SHP77 treated with DMSO at 0.1 percent for 48 hours (cell line): Measurements from ENCODE around the gene CGRRF1.

Experiments
- DNase-seq: peaks from one replicate; lab custom pipeline; 2025; lab: John Stamatoyannopoulos, UW

CGRRF1 gene

GRCh38 chr14:54509546-54510501, at the start of gene CGRRF1:
TSS of gene CGRRF1 (plus strand) at chr14:54509906. CDS start at chr14:54509960, 54 bp downstream.
- peak; percentile 97 for DNase-seq

- DNase-seq, result no peak
Observed at GRCh38 chr14:54462048-54462447, 47.7 kb upstream of the CGRRF1 start.

- DNase-seq, result no peak
Observed at GRCh38 chr14:54465654-54466053, 44.1 kb upstream of the CGRRF1 start.

GRCh38 chr14:54467280-54467679, 42.4 kb upstream of the CGRRF1 start:
- DNase-seq, result no peak

GRCh38 chr14:54470701-54471100, 39.0 kb upstream of the CGRRF1 start:
- DNase-seq, result no peak

GRCh38 chr14:54471641-54472040, 38.1 kb upstream of the CGRRF1 start:
- no peak for DNase-seq

- no peak for DNase-seq
Observed at GRCh38 chr14:54472315-54472714, 37.4 kb upstream of the CGRRF1 start.

GRCh38 chr14:54474232-54474793, 35.4 kb upstream of the CGRRF1 start:
- DNase-seq, result no peak

- DNase-seq, result no peak
Observed at GRCh38 chr14:54475187-54475899, 34.4 kb upstream of the CGRRF1 start.

- DNase-seq, result no peak
Observed at GRCh38 chr14:54475911-54476310, 33.8 kb upstream of the CGRRF1 start.

GRCh38 chr14:54478636-54479215, 31.0 kb upstream of the CGRRF1 start:
- DNase-seq, result no peak

- DNase-seq, result no peak
Observed at GRCh38 chr14:54480830-54481562, 28.7 kb upstream of the CGRRF1 start.

GRCh38 chr14:54481695-54482094, 28.0 kb upstream of the CGRRF1 start:
- DNase-seq, result no peak

GRCh38 chr14:54483073-54483745, 26.5 kb upstream of the CGRRF1 start:
- DNase-seq, result no peak

GRCh38 chr14:54483846-54484245, 25.9 kb upstream of the CGRRF1 start:
- no peak for DNase-seq

- no peak for DNase-seq
Observed at GRCh38 chr14:54486685-54487084, 23.0 kb upstream of the CGRRF1 start.

- no peak for DNase-seq
Observed at GRCh38 chr14:54487771-54488170, 21.9 kb upstream of the CGRRF1 start.

GRCh38 chr14:54488318-54488645, 21.4 kb upstream of the CGRRF1 start:
- no peak for DNase-seq

GRCh38 chr14:54488646-54489317, 20.9 kb upstream of the CGRRF1 start, which contains the start of gene GMFB:
TSS of gene GMFB (minus strand) at chr14:54488980. CDS start at chr14:54488927, 53 bp downstream.
- DNase-seq, result peak; percentile 69

- no peak for DNase-seq
Observed at GRCh38 chr14:54489318-54489683, 20.4 kb upstream of the CGRRF1 start.
